ENCODE data around the gene GFER. TPM values are rescaled to one million over a fixed set of nuclear protein-coding genes. Genes with fewer than 3 reads are reported as not detected.

Gene GFER
- total and polyA plus RNA-seq, 2 donors = 16.1 to 28.0 TPM

GRCh38 chr16:1987198-1987597 is 3.2 kb downstream of the GFER start:
- Histone ChIP-seq H3K27me3 (ENCODE audit: control insufficient read depth in 2 of 2, insufficient read depth in 1 of 2, low read length in 1 of 2) (peaks cover 58 to 74% of the 10 kb centered on the region in 2 donors), H3K4me1 (ENCODE audit: control insufficient read depth in 2 of 2, insufficient read depth in 2 of 2, low read length in 2 of 2) (peaks cover 20 to 39% of the 10 kb centered on the region in 2 donors), H3K4me3 (ENCODE audit: low read length in 2 of 2) (no peak overlapping the region), H3K27ac (ENCODE audit: low read depth in 1 of 2, low read length in 1 of 2) (no peak overlapping the region), H3K9me3 (ENCODE audit: control insufficient read depth in 2 of 2, insufficient read depth in 1 of 2, low read length in 1 of 2) (peaks cover 0 to 16% of the 10 kb centered on the region in 2 donors), H3K36me3 (ENCODE audit: control insufficient read depth in 2 of 2, insufficient read depth in 2 of 2, low read length in 1 of 2) (peaks cover 8 to 9% of the 10 kb centered on the region in 2 donors)
- DNase-seq (ENCODE audit: low read depth in 6 of 9, low spot score in 9 of 9) = no peak
- WGBS = 98% methylated on average over 10 of the region's 10 CpGs

- DNase-seq (ENCODE audit: low read depth in 6 of 9, low spot score in 9 of 9) = no peak
- Histone ChIP-seq H3K27ac (ENCODE audit: low read depth in 1 of 2, low read length in 1 of 2) (no peak within 1 kb of the TSS), H3K4me3 (ENCODE audit: low read length in 2 of 2) (peak within 1 kb of the TSS in 1 of 2 donors; percentile 38), H3K4me1 (ENCODE audit: control insufficient read depth in 2 of 2, insufficient read depth in 2 of 2, low read length in 2 of 2) (peaks cover 18 to 30% of the 10 kb centered on the region in 2 donors), H3K27me3 (ENCODE audit: control insufficient read depth in 2 of 2, insufficient read depth in 1 of 2, low read length in 1 of 2) (peaks cover 46 to 72% of the 10 kb centered on the region in 2 donors), H3K9me3 (ENCODE audit: control insufficient read depth in 2 of 2, insufficient read depth in 1 of 2, low read length in 1 of 2) (peaks cover 1 to 13% of the 10 kb centered on the region in 2 donors), H3K36me3 (ENCODE audit: control insufficient read depth in 2 of 2, insufficient read depth in 2 of 2, low read length in 1 of 2) (peaks cover 8 to 9% of the 10 kb centered on the region in 2 donors)
- 10% methylated on average over 67 of the region's 67 CpGs for WGBS
These were observed 5.5 kb downstream of the GFER start, which contains the start of gene SYNGR3 for GRCh38 chr16:1989209-1990100. Gene SYNGR3 (plus strand): TSS chr16:1989970. CDS start chr16:1990103, 133 bp downstream.

- 3% methylated on average over 25 of the region's 25 CpGs for WGBS
- peaks cover 46 to 66% of the 10 kb centered on the region in 2 donors for H3K27me3 ChIP-seq (ENCODE audit: control insufficient read depth in 2 of 2, insufficient read depth in 1 of 2, low read length in 1 of 2)
- peaks cover 8 to 9% of the 10 kb centered on the region in 2 donors for H3K36me3 ChIP-seq (ENCODE audit: control insufficient read depth in 2 of 2, insufficient read depth in 2 of 2, low read length in 1 of 2)
- peaks cover 1 to 13% of the 10 kb centered on the region in 2 donors for H3K9me3 ChIP-seq (ENCODE audit: control insufficient read depth in 2 of 2, insufficient read depth in 1 of 2, low read length in 1 of 2)
- peaks cover 13 to 24% of the 10 kb centered on the region in 2 donors for H3K4me1 ChIP-seq (ENCODE audit: control insufficient read depth in 2 of 2, insufficient read depth in 2 of 2, low read length in 2 of 2)
- H3K4me3 ChIP-seq (ENCODE audit: low read length in 2 of 2) = peak overlapping the region in 1 of 2 donors; percentile 38
- DNase-seq (ENCODE audit: low read depth in 6 of 9, low spot score in 9 of 9) = no peak
- no peak overlapping the region for H3K27ac ChIP-seq (ENCODE audit: low read depth in 1 of 2, low read length in 1 of 2)
These were observed 6.0 kb downstream of the GFER start for GRCh38 chr16:1990101-1990350.

GRCh38 chr16:1990351-1991134 is 6.5 kb downstream of the GFER start:
- no peak for DNase-seq (ENCODE audit: low read depth in 6 of 9, low spot score in 9 of 9)
- Histone ChIP-seq H3K27ac (ENCODE audit: low read depth in 1 of 2, low read length in 1 of 2) (no peak overlapping the region), H3K4me3 (ENCODE audit: low read length in 2 of 2) (peak overlapping the region in 1 of 2 donors; percentile 38), H3K27me3 (ENCODE audit: control insufficient read depth in 2 of 2, insufficient read depth in 1 of 2, low read length in 1 of 2) (peaks cover 46 to 65% of the 10 kb centered on the region in 2 donors), H3K36me3 (ENCODE audit: control insufficient read depth in 2 of 2, insufficient read depth in 2 of 2, low read length in 1 of 2) (peaks cover 8 to 9% of the 10 kb centered on the region in 2 donors), H3K9me3 (ENCODE audit: control insufficient read depth in 2 of 2, insufficient read depth in 1 of 2, low read length in 1 of 2) (peaks cover 1 to 13% of the 10 kb centered on the region in 2 donors), H3K4me1 (ENCODE audit: control insufficient read depth in 2 of 2, insufficient read depth in 2 of 2, low read length in 2 of 2) (peaks cover 13 to 19% of the 10 kb centered on the region in 2 donors)
- 4% methylated on average over 50 of the region's 50 CpGs for WGBS

GRCh38 chr16:1991135-1991551 is 7.2 kb downstream of the GFER start:
- H3K9me3 ChIP-seq (ENCODE audit: control insufficient read depth in 2 of 2, insufficient read depth in 1 of 2, low read length in 1 of 2) = peaks cover 1 to 13% of the 10 kb centered on the region in 2 donors
- peaks cover 13 to 19% of the 10 kb centered on the region in 2 donors for H3K4me1 ChIP-seq (ENCODE audit: control insufficient read depth in 2 of 2, insufficient read depth in 2 of 2, low read length in 2 of 2)
- H3K36me3 ChIP-seq (ENCODE audit: control insufficient read depth in 2 of 2, insufficient read depth in 2 of 2, low read length in 1 of 2) = peaks cover 3 to 6% of the 10 kb centered on the region in 2 donors
- H3K27ac ChIP-seq (ENCODE audit: low read depth in 1 of 2, low read length in 1 of 2) = no peak overlapping the region
- WGBS = 3% methylated on average over 18 of the region's 18 CpGs
- H3K27me3 ChIP-seq (ENCODE audit: control insufficient read depth in 2 of 2, insufficient read depth in 1 of 2, low read length in 1 of 2) = peaks cover 46 to 65% of the 10 kb centered on the region in 2 donors
- DNase-seq (ENCODE audit: low read depth in 6 of 9, low spot score in 9 of 9) = peak in 1 of 9 donors; percentile 52
- peak overlapping the region; percentile 18 to 57 for H3K4me3 ChIP-seq (ENCODE audit: low read length in 2 of 2)

GRCh38 chr16:1991588-1991947 is 7.6 kb downstream of the GFER start:
- Histone ChIP-seq H3K9me3 (ENCODE audit: control insufficient read depth in 2 of 2, insufficient read depth in 1 of 2, low read length in 1 of 2) (peaks cover 1 to 13% of the 10 kb centered on the region in 2 donors), H3K27me3 (ENCODE audit: control insufficient read depth in 2 of 2, insufficient read depth in 1 of 2, low read length in 1 of 2) (peaks cover 46 to 65% of the 10 kb centered on the region in 2 donors), H3K4me3 (ENCODE audit: low read length in 2 of 2) (peak overlapping the region; percentile 18 to 57), H3K27ac (ENCODE audit: low read depth in 1 of 2, low read length in 1 of 2) (peak overlapping the region in 1 of 2 donors; percentile 53), H3K36me3 (ENCODE audit: control insufficient read depth in 2 of 2, insufficient read depth in 2 of 2, low read length in 1 of 2) (peaks cover under 1 to 2% of the 10 kb centered on the region in 2 donors), H3K4me1 (ENCODE audit: control insufficient read depth in 2 of 2, insufficient read depth in 2 of 2, low read length in 2 of 2) (peaks cover 13 to 19% of the 10 kb centered on the region in 2 donors)
- WGBS = 15% methylated on average over 22 of the region's 22 CpGs
- no peak for DNase-seq (ENCODE audit: low read depth in 6 of 9, low spot score in 9 of 9)

- Histone ChIP-seq H3K4me3 (ENCODE audit: low read length in 2 of 2) (peak overlapping the region; percentile 18 to 57), H3K27me3 (ENCODE audit: control insufficient read depth in 2 of 2, insufficient read depth in 1 of 2, low read length in 1 of 2) (peaks cover 45 to 60% of the 10 kb centered on the region in 2 donors), H3K4me1 (ENCODE audit: control insufficient read depth in 2 of 2, insufficient read depth in 2 of 2, low read length in 2 of 2) (peaks cover 13 to 19% of the 10 kb centered on the region in 2 donors), H3K9me3 (ENCODE audit: control insufficient read depth in 2 of 2, insufficient read depth in 1 of 2, low read length in 1 of 2) (peaks cover 1 to 13% of the 10 kb centered on the region in 2 donors), H3K27ac (ENCODE audit: low read depth in 1 of 2, low read length in 1 of 2) (peak overlapping the region in 1 of 2 donors; percentile 53), H3K36me3 (ENCODE audit: control insufficient read depth in 2 of 2, insufficient read depth in 2 of 2, low read length in 1 of 2) (peaks cover 2 to 6% of the 10 kb centered on the region in 2 donors)
- peak; percentile 62 to 93 (median 86) for DNase-seq (ENCODE audit: low read depth in 6 of 9, low spot score in 9 of 9)
- 4% methylated on average over 96 of the region's 96 CpGs for WGBS
These were observed 8.1 kb downstream of the GFER start for GRCh38 chr16:1991948-1992703.

GRCh38 chr16:1992704-1993317 is 8.8 kb downstream of the GFER start:
- Histone ChIP-seq H3K4me1 (ENCODE audit: control insufficient read depth in 2 of 2, insufficient read depth in 2 of 2, low read length in 2 of 2) (peaks cover 13 to 19% of the 10 kb centered on the region in 2 donors), H3K9me3 (ENCODE audit: control insufficient read depth in 2 of 2, insufficient read depth in 1 of 2, low read length in 1 of 2) (peaks cover 1 to 13% of the 10 kb centered on the region in 2 donors), H3K4me3 (ENCODE audit: low read length in 2 of 2) (peak overlapping the region in 1 of 2 donors; percentile 57), H3K27ac (ENCODE audit: low read depth in 1 of 2, low read length in 1 of 2) (no peak overlapping the region), H3K36me3 (ENCODE audit: control insufficient read depth in 2 of 2, insufficient read depth in 2 of 2, low read length in 1 of 2) (peaks cover 8 to 13% of the 10 kb centered on the region in 2 donors), H3K27me3 (ENCODE audit: control insufficient read depth in 2 of 2, insufficient read depth in 1 of 2, low read length in 1 of 2) (peaks cover 40 to 54% of the 10 kb centered on the region in 2 donors)
- 60% methylated on average over 50 of the region's 50 CpGs for WGBS
- no peak for DNase-seq (ENCODE audit: low read depth in 6 of 9, low spot score in 9 of 9)
